ENCODE data around the gene ASXL2. TPM values are rescaled to one million over a fixed set of nuclear protein-coding genes. Genes with fewer than 3 reads are reported as not detected.
"Not testable (repeated sequence)": the region's sequence is repeated elsewhere in the genome, so short reads cannot be mapped to it uniquely, and the experiment has no call there.

Gene ASXL2
- total RNA-seq, 4 donors from 2014 or later, result 4.6 to 29.7 (median 10.6) TPM

GRCh38 chr2:25833566-25833965 lies 44.7 kb downstream of the ASXL2 start:
- H3K36me3 ChIP-seq, result no peaks in the 10 kb centered on the region
- H3K27ac ChIP-seq, result no peak overlapping the region
- intact Hi-C loops (cut with DNase I; ENCODE audit: low total_unique reads), result no loop called here
- TF ChIP-seq CTCF (IDR thresholded peaks at IDR 0.05), result no peak
- no peak for TF ChIP-seq POLR2A (IDR thresholded peaks at IDR 0.05)
- H3K4me1 ChIP-seq, result no peaks in the 10 kb centered on the region
- no peaks in the 10 kb centered on the region for H3K9me3 ChIP-seq
- no peaks in the 10 kb centered on the region for H3K27me3 ChIP-seq
- no peak for DNase-seq
- no peak overlapping the region for H3K4me3 ChIP-seq

- H3K9me3 ChIP-seq, result no peaks in the 10 kb centered on the region
- no peaks in the 10 kb centered on the region for H3K36me3 ChIP-seq
- H3K27me3 ChIP-seq, result no peaks in the 10 kb centered on the region
- no peak for TF ChIP-seq POLR2A (IDR thresholded peaks at IDR 0.05)
- TF ChIP-seq CTCF (IDR thresholded peaks at IDR 0.05), result no peak
- intact Hi-C loops (cut with DNase I; ENCODE audit: low total_unique reads), result no loop called here
- H3K4me3 ChIP-seq, result no peak overlapping the region
- no peak for DNase-seq
- no peak overlapping the region for H3K27ac ChIP-seq
- H3K4me1 ChIP-seq, result no peaks in the 10 kb centered on the region
These were observed 45.4 kb downstream of the ASXL2 start for GRCh38 chr2:25832897-25833296.

GRCh38 chr2:25831746-25832449 lies 46.4 kb downstream of the ASXL2 start:
- DNase-seq, result no peak
- TF ChIP-seq CTCF (IDR thresholded peaks at IDR 0.05) (no peak), POLR2A (IDR thresholded peaks at IDR 0.05) (no peak)
- H3K4me1 ChIP-seq, result no peaks in the 10 kb centered on the region
- intact Hi-C loops (cut with DNase I; ENCODE audit: low total_unique reads), result no loop called here
- H3K9me3 ChIP-seq, result no peaks in the 10 kb centered on the region
- no peak overlapping the region for H3K27ac ChIP-seq
- H3K36me3 ChIP-seq, result no peaks in the 10 kb centered on the region
- no peak overlapping the region for H3K4me3 ChIP-seq
- no peaks in the 10 kb centered on the region for H3K27me3 ChIP-seq

GRCh38 chr2:25829828-25830227 lies 48.5 kb downstream of the ASXL2 start:
- no peak for TF ChIP-seq POLR2A (IDR thresholded peaks at IDR 0.05)
- TF ChIP-seq CTCF (IDR thresholded peaks at IDR 0.05), result no peak
- no peaks in the 10 kb centered on the region for H3K9me3 ChIP-seq
- H3K27ac ChIP-seq, result no peak overlapping the region
- no peaks in the 10 kb centered on the region for H3K4me1 ChIP-seq
- DNase-seq, result no peak
- H3K36me3 ChIP-seq, result no peaks in the 10 kb centered on the region
- H3K27me3 ChIP-seq, result no peaks in the 10 kb centered on the region
- intact Hi-C loops (cut with DNase I; ENCODE audit: low total_unique reads), result no loop called here
- H3K4me3 ChIP-seq, result no peak overlapping the region

- Histone ChIP-seq H3K27ac (no peak overlapping the region), H3K27me3 (no peaks in the 10 kb centered on the region), H3K9me3 (no peaks in the 10 kb centered on the region), H3K36me3 (no peaks in the 10 kb centered on the region), H3K4me1 (no peaks in the 10 kb centered on the region), H3K4me3 (no peak overlapping the region)
- intact Hi-C loops (cut with DNase I; ENCODE audit: low total_unique reads), result no loop called here
- TF ChIP-seq POLR2A (IDR thresholded peaks at IDR 0.05) (no peak), CTCF (IDR thresholded peaks at IDR 0.05) (no peak)
- no peak for DNase-seq
These were observed 48.9 kb downstream of the ASXL2 start for GRCh38 chr2:25829377-25829704.

GRCh38 chr2:25828532-25829376 lies 49.5 kb downstream of the ASXL2 start:
- H3K27ac ChIP-seq; DNase-seq; H3K9me3 ChIP-seq; H3K27me3 ChIP-seq; H3K4me1 ChIP-seq; H3K4me3 ChIP-seq; H3K36me3 ChIP-seq; intact Hi-C loops (cut with DNase I; ENCODE audit: low total_unique reads): not testable (repeated sequence)
